ENCODE data around the gene WBP1L. TPM values are rescaled to one million over a fixed set of nuclear protein-coding genes. Genes with fewer than 3 reads are reported as not detected.

Gene WBP1L
- total RNA-seq, 2 donors from 2014 or later: 32.3 to 42.7 TPM

DNA sequence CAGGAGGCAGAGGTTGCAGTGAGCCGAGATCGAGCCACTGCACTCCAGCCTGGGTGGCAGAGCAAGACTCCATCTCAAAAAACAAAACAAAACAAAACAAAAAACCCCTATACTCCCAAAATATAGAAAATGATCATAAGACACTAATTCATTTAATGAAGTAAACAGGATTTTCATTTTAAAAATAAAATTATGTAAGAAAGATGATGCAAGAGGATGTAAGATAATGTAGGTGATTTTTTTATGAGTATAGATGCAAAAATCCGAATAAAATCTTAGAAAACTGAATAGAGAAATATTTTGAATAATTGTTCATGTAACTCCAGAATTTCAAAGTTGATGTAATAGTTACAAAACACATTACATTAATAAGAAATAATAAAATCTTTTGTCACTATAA is 121.9 kb downstream of the WBP1L start:
- Histone ChIP-seq H3K27ac (no peak overlapping the region), H3K4me1 (peaks cover 4% of the 10 kb centered on the region), H3K4me3 (no peak overlapping the region), H3K36me3 (no peaks in the 10 kb centered on the region), H3K27me3 (no peaks in the 10 kb centered on the region), H3K9ac (ENCODE audit: low read depth in 2 of 2, low read length in 2 of 2) (no peak overlapping the region), H3K9me3 (no peaks in the 10 kb centered on the region)
- TF ChIP-seq, protein P1, sequence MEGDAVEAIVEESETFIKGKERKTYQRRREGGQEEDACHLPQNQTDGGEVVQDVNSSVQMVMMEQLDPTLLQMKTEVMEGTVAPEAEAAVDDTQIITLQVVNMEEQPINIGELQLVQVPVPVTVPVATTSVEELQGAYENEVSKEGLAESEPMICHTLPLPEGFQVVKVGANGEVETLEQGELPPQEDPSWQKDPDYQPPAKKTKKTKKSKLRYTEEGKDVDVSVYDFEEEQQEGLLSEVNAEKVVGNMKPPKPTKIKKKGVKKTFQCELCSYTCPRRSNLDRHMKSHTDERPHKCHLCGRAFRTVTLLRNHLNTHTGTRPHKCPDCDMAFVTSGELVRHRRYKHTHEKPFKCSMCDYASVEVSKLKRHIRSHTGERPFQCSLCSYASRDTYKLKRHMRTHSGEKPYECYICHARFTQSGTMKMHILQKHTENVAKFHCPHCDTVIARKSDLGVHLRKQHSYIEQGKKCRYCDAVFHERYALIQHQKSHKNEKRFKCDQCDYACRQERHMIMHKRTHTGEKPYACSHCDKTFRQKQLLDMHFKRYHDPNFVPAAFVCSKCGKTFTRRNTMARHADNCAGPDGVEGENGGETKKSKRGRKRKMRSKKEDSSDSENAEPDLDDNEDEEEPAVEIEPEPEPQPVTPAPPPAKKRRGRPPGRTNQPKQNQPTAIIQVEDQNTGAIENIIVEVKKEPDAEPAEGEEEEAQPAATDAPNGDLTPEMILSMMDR (IDR thresholded peaks at IDR 0.05): no peak
- no peak for DNase-seq
- intact Hi-C loops (cut with DNase I): no loop called here

Other genes starting within 250 kb of the WBP1L start
- 10 to 100 TPM; 76.4 to 88.8 TPM for gene ACTR1A, start 241.2 kb upstream of the WBP1L start, total RNA-seq
- gene SUFU, start 240.0 kb upstream of the WBP1L start, total RNA-seq: 1 to 10 TPM; 7.6 to 8.6 TPM
- gene TRIM8, start 99.5 kb upstream of the WBP1L start, total RNA-seq: 10 to 100 TPM; 64.9 to 79.6 TPM
- gene ARL3, start 29.6 kb upstream of the WBP1L start, total RNA-seq: 1 to 10 TPM; 4.8 to 5.6 TPM
- gene SFXN2, start 29.3 kb upstream of the WBP1L start, total RNA-seq: 10 to 100 TPM in 1 of 2 donors, 1 to 10 TPM in 1; 9.7 to 27.6 TPM
- gene CYP17A1, start 93.5 kb downstream of the WBP1L start, total RNA-seq: 1 to 10 TPM in 1 of 2 donors, not detected in 1; 7.7 TPM
- gene BORCS7, start 110.3 kb downstream of the WBP1L start, total RNA-seq: 10 to 100 TPM; 15.6 to 18.9 TPM
- 1 to 10 TPM in 1 of 2 donors, under 1 TPM in 1; 0.77 to 1.9 TPM for gene AS3MT, start 125.5 kb downstream of the WBP1L start, total RNA-seq
- 10 to 100 TPM; 25.2 to 29.3 TPM for gene CNNM2, start 174.3 kb downstream of the WBP1L start, total RNA-seq